ENCODE data around the gene KCNAB1. TPM values are rescaled to one million over a fixed set of nuclear protein-coding genes. Genes with fewer than 3 reads are reported as not detected.
"Not testable (repeated sequence)": the region's sequence is repeated elsewhere in the genome, so short reads cannot be mapped to it uniquely, and the experiment has no call there.

KCNAB1 gene
- not detected for total RNA-seq

DNA sequence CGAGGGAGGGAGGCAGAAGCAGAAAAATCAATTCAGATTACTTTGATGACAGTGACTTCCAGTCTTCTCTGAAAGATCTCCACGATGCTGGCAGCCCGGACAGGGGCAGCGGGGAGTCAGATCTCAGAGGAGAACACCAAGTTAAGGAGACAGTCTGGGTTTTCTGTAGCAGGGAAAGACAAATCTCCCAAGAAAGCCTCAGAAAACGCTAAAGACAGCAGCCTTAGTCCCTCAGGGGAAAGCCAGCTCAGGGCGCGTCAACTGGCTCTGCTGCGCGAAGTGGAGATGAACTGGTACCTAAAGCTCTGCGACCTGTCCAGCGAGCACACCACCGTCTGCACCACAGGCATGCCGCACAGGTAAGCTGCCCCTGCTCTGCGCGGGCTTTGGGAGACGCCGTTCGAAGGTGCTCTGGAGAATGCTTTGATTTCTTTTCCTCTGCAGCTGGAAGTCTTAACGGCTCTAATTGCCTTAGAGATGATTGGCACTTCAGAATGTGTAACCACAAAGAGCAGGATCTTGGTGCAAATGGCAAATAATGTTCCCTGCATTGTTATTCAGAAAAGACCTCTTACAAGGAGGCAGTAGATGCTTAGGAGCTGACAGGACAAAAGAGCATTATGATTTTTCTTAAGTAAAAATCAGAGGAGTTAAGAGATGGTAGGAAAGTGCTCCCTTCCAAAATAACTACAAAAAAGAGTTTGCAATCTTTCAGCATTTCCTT lies at the start of gene KCNAB1:
KCNAB1 (plus strand) TSS at position 51 of the 724 bp plus-strand sequence.
- no peaks in the 10 kb centered on the region for H3K9me3 Mint-ChIP-seq
- ATAC-seq: no peak
- no peak for DNase-seq (ENCODE audit: low spot score in 2 of 2)
- no peak within 1 kb of the TSS for H3K27ac Mint-ChIP-seq
- no peaks in the 10 kb centered on the region for H3K36me3 Mint-ChIP-seq

DNA sequence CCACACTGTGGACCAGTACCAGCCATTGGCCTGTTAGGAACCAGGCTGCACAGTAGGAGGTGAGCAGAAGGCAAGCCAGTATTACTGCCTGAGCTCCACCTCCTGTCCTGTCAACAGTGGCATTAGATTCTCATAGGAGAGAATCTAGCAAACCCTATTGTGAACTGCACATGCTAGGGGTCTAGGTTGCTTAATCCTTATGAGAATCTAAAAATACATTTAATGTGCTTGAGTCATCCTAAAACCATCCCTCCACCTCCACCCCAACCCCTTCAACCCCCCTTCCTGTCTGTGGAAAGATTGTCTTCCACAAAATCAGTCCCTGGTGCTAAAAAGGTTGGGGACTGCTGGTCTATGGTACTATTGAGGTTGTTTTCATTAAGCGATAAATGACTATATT lies 49.3 kb upstream of the KCNAB1 start:
- Mint-ChIP-seq H3K36me3 (no peaks in the 10 kb centered on the region), H3K27ac (no peak overlapping the region), H3K9me3 (no peaks in the 10 kb centered on the region)
- ATAC-seq: no peak
- DNase-seq (ENCODE audit: low spot score in 2 of 2): no peak

DNA sequence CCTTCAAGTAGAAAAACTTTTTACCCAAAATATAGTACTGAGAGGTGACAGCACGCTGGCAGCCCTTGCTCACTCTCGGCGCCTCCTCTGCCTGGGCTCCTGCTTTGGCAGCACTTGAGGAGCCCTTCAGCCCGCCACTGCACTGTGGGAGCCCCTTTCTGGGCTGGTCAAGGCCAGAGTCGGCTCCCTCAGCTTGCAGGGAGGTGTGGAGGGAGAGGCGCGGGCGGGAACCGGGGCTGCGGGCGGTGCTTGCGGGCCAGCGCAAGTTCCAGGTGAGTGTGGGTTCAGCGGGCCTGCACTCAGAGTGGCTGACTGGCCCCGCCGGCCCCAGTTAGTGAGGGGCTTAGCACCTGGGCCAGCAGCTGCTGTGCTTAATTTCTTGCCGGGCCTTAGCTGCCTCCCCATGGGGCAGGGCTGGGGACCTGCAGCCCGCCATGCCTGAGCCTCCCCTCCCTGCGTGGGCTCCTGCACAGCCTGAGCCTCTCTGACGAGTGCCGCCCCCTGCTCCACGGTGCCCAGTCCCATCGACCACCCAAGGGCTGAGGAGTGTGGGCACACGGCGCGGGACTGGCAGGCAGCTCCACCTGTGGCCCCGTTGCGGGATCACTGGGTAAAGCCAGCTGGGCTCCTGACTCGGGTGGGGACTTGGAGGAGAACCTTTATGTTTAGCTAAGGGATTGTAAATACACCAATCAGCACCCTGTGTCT lies 47.3 kb upstream of the KCNAB1 start:
- H3K36me3 Mint-ChIP-seq; H3K9me3 Mint-ChIP-seq; ATAC-seq; DNase-seq (ENCODE audit: low spot score in 2 of 2); H3K27ac Mint-ChIP-seq: not testable (repeated sequence)

DNA sequence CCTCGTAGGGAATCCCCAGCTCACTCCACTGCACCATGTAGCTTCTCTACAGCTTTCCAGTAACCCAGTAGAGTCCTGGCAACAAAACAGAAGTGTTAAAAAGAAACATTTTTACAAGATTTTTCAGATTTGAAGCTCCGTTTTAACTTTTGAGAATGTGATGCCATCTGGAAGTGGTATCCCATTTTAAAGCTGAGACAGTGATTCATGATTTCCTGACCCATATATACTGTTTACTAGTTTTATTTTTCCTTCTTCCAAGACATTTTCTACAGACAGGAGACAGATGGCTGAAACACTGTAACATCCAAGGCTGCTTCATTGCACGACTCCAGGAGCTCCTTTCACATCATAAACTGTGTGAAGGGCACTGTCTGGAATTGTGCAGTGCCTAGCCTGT lies 30.3 kb upstream of the KCNAB1 start:
- Mint-ChIP-seq H3K36me3 (no peaks in the 10 kb centered on the region), H3K27ac (no peak overlapping the region), H3K9me3 (no peaks in the 10 kb centered on the region)
- no peak for DNase-seq (ENCODE audit: low spot score in 2 of 2)
- ATAC-seq: no peak

DNA sequence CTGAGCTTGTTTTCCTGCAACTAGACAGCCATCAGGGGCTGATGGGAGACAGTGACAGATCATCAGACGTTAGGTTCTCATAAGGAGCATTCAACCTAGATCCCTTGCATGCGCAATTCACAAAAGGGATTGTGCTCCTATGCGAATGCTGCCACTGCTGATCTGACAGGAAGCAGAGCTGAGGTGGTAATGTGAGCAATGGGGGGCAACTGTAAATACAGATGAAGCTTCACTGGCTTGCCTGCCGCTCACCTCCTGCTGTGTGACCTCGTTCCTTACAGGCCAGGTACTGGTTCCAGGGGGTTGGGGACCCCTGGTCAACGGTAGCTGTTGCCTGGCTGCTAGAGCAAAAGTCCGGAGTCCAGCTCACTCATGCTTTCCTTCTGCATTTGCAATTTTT lies 26.4 kb upstream of the KCNAB1 start:
- H3K9me3 Mint-ChIP-seq: no peaks in the 10 kb centered on the region
- no peak overlapping the region for H3K27ac Mint-ChIP-seq
- no peak for DNase-seq (ENCODE audit: low spot score in 2 of 2)
- ATAC-seq: no peak
- no peaks in the 10 kb centered on the region for H3K36me3 Mint-ChIP-seq

DNA sequence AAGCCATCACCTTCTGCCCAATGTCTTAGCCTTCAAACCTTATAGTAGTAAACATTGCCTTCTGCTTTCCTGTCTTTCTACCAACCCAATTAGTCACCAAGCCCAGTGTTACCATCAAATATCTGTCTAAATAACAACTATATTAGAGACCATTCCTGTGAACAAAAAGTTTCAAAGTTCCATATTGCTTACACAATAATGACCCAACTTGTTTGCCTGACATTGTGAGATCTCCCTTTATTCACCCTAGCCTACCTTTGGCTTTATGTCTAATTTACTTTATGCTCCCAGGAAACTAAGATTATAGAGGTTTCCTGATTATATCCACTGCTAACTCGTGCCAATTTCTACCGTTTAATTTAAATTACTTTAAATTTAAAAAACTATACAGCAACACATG lies 26.0 kb upstream of the KCNAB1 start:
- DNase-seq (ENCODE audit: low spot score in 2 of 2): no peak
- Mint-ChIP-seq H3K36me3 (no peaks in the 10 kb centered on the region), H3K9me3 (no peaks in the 10 kb centered on the region), H3K27ac (no peak overlapping the region)
- ATAC-seq: no peak

DNA sequence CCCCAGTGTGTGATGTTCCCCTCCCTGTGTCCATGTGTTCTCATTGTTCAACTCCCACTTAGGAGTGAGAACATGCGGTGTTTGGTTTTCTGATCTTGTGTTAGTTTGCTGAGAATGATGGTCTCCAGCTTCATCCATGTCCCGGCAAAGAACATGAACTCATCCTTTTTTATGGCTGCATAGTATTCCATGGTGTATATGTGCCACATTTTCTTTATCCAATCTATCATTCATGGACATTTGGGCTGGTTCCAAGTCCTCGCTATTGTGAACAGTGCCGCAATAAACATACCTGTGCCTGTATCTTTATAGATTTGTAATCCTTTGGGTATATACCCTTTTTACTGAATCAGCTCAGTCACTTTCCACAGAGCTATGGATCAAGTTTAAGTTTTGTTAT lies 24.7 kb upstream of the KCNAB1 start:
- H3K27ac Mint-ChIP-seq; DNase-seq (ENCODE audit: low spot score in 2 of 2); ATAC-seq; H3K9me3 Mint-ChIP-seq; H3K36me3 Mint-ChIP-seq: not testable (repeated sequence)

DNA sequence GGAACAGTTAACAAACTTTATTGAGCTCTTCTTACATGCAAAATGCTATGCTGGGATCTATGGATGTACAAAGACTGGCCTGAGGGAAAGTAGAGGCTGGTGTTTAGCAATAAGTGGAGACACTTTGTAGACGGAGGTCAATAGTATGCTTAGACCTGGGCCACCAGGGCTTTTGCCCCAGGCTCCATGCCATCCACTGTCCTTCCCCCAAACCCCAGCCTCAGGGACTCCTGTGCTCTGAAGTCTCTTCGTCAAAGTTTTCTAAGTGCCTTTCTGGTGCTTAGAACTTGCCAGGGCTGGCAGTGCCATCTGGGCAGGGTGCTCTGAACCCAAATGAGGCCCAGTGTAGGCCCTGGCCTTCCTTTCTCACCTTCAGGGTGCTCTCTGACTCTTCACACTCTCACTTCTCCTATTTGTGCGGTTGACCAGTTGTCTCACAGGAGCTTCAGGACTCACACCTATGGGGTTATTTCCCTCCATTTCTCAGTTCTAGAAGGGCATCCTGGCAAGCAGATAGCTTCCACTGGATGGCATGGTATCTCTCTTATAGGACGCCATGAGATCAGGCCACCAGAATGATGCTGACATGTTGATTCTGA lies 21.8 kb upstream of the KCNAB1 start:
- no peak overlapping the region for H3K27ac Mint-ChIP-seq
- DNase-seq (ENCODE audit: low spot score in 2 of 2) (no peak), ATAC-seq (no peak)
- no peaks in the 10 kb centered on the region for H3K36me3 Mint-ChIP-seq
- H3K9me3 Mint-ChIP-seq: no peaks in the 10 kb centered on the region

DNA sequence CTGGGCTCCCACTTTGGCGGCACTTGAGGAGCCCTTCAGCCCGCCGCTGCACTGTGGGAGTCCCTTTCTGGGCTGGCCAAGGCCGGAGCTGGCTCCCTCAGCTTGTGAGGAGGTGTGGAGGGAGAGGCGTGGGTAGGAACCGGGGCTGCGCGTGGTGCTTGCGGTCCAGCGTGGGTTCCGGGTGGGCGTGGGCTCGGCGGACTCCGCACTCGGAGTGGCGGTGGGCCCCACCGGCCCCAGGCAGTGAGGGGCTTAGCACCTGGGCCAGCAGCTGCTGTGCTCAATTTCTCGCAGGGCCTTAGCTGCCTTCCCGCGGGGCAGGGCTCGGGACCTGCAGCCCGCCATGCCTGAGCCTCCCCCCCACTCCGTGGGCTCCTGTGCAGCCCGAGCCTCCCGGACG lies 21.0 kb upstream of the KCNAB1 start:
- H3K36me3 Mint-ChIP-seq: not testable (repeated sequence)

DNA sequence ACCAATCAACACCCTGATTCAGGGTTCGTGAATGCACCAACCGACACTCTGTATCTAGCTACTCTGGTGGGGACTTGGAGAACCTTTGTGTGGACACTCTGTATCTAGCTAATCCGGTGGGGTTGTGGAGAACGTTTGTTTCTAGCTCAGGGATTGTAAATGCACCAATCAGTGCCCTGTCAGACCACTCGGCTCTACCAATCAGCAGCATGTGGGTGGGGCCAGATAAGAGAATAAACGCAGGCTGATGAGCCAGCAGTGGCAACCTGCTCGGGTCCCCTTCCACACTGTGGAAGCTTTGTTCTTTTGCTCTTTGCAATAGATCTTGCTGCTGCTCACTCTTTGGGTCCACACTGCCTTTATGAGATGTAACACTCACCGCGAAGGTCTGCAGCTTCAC lies 20.4 kb upstream of the KCNAB1 start:
- H3K9me3 Mint-ChIP-seq; H3K36me3 Mint-ChIP-seq; H3K27ac Mint-ChIP-seq; DNase-seq (ENCODE audit: low spot score in 2 of 2); ATAC-seq: not testable (repeated sequence)

More for the DNA sequence above, 21.0 kb upstream of the KCNAB1 start:
- DNase-seq (ENCODE audit: low spot score in 2 of 2); H3K27ac Mint-ChIP-seq; H3K9me3 Mint-ChIP-seq; ATAC-seq: not testable (repeated sequence)

DNA sequence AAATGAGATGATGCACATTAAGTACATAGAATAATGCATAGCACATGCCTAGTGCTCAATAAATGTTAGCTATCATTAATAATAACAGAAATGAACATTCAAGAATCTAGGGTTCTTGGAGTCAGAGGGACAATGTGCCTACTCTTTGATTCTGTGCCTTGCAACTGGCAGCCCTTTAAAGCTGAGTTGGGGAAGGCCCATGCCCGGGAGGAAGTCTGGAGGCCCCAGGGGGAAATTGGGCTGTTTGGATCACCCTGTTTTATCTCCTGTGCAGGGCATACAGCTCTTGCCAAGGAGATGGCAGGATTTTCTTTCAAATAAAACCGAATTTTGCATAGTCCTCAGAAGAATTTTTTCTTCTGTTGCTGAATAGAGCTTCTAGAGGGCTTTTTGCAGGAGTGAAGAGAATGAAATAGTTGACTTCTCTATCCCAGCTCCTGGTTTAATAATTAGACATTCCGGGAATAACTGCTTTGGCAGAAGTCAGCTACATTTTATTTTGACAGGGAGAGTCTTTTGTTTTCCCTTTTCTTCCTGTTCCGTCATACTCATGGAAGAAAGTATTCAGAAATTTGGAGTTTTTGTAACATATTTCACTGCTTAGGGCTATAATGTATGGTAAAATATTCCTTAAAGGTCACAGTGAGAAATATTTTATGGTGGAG lies 18.0 kb upstream of the KCNAB1 start:
- Mint-ChIP-seq H3K9me3 (no peaks in the 10 kb centered on the region), H3K27ac (no peak overlapping the region), H3K36me3 (no peaks in the 10 kb centered on the region)
- no peak for ATAC-seq
- DNase-seq (ENCODE audit: low spot score in 2 of 2): no peak

DNA sequence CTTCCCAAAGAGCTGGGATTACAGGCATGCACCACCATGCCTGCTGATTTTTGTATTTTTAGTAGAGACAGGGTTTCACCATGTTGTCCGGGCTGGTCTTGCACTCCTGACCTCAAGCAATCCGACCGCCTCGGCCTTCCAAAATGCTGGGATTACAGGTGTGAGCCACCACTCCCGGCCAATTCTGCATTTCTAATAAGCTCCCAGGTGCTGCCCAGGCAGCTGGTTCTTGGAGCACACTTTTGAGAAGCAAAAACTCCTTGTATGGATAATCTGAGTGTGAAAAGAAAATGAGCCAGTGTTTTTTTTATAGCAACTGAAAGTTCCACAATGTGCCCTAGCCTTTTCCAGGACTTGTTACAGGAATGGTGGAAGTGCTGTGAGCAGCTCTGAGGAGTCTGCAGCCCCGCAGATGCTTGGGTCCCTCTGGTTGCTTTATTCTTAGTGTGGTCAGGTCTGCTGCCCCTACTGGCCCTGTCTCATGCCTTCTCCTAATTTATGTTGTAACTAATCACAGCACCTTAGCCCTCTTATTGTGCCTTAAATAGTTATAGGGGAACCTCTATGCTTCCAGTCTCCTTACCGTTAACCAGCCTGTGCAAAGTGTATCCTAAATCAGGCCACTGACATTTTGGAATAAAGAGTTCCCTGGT lies 13.5 kb upstream of the KCNAB1 start:
- Mint-ChIP-seq H3K36me3 (no peaks in the 10 kb centered on the region), H3K9me3 (no peaks in the 10 kb centered on the region), H3K27ac (no peak overlapping the region)
- ATAC-seq (no peak), DNase-seq (ENCODE audit: low spot score in 2 of 2) (no peak)

DNA sequence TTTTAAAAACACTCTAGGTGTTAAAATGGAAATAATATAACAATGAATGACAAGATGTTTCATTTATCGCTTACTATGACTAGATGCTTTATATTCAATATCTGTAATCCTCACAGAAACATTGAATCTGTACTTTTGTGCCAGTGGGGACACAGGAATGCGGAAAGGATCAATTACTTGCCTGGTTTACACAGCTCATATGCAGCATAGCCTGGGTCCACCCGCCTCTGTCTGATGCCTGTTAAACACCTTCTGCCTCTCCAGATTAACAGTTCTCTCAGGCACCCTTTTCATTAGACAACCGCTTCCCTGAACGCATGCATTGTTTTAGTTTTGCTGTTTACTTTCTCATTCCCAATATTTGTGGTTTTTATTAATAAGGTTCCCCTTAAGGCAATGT lies 12.9 kb upstream of the KCNAB1 start:
- H3K27ac Mint-ChIP-seq: no peak overlapping the region
- ATAC-seq (no peak), DNase-seq (ENCODE audit: low spot score in 2 of 2) (no peak)
- no peaks in the 10 kb centered on the region for H3K9me3 Mint-ChIP-seq
- H3K36me3 Mint-ChIP-seq: no peaks in the 10 kb centered on the region

DNA sequence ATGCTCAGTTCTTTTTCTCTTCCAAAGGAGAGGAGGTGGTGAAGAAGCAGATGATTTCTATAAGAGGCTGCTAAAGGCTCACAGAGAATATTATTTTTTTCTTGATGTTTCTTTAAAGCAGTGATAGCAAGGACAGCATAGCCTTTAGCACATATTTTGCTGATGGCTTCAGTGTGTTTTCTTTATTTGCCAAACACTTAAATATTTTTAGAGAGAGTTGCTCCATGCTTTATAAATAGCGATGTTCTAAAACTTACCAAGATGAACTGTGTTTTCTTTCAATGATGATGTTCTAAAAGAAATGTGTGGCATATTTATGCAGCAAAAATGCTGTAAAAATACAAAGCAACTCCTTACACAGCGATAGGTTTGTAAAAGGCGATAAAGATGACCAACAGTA lies 11.8 kb upstream of the KCNAB1 start:
- H3K36me3 Mint-ChIP-seq: no peaks in the 10 kb centered on the region
- no peak for ATAC-seq

DNA sequence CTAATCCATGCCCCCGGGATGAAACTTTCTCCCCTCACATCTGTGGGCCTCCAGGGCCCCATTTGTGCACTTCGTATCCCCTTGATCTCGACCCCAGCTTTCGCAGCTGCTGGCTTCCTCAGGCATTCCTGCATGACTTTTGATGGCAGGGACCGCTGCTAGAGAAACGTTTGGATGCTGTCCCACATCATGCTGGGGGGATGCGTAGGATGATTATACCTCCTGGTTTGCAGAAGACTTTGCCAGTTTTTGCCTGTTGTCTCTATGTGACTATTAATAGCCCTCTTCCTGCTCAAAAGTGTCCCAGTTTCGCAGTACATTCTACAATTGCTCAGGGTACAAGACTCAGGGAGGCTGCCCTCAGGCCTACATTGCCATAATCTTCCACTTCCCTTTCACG lies 10.4 kb upstream of the KCNAB1 start:
- H3K36me3 Mint-ChIP-seq: no peaks in the 10 kb centered on the region
- ATAC-seq (no peak), DNase-seq (ENCODE audit: low spot score in 2 of 2) (no peak)
- no peaks in the 10 kb centered on the region for H3K9me3 Mint-ChIP-seq
- H3K27ac Mint-ChIP-seq: no peak overlapping the region

More for the DNA sequence above, 11.8 kb upstream of the KCNAB1 start:
- no peak overlapping the region for H3K27ac Mint-ChIP-seq
- H3K9me3 Mint-ChIP-seq: no peaks in the 10 kb centered on the region
- DNase-seq (ENCODE audit: low spot score in 2 of 2): no peak

DNA sequence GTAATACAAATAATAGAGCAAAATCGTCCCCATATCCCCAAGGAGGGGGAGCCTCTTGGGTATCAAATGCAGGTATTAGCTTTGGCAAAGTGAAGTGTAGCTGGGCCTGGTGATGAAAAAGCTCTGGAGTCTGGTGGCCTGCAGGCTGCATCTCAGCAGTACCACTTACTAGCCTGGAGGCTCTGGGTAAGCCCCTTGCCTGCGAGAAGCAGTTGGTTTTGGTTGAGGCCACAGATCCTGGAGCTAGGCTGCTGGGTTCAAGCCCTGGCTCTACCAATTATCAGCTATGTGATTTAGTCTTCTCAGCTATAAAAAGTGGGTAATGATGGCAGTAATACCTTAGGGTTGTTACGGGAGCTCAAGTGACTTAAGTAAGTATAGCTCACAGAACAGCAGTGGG lies 6.1 kb downstream of the KCNAB1 start:
- Mint-ChIP-seq H3K27ac (no peak overlapping the region), H3K36me3 (no peaks in the 10 kb centered on the region), H3K9me3 (no peaks in the 10 kb centered on the region)
- DNase-seq (ENCODE audit: low spot score in 2 of 2): no peak
- no peak for ATAC-seq

DNA sequence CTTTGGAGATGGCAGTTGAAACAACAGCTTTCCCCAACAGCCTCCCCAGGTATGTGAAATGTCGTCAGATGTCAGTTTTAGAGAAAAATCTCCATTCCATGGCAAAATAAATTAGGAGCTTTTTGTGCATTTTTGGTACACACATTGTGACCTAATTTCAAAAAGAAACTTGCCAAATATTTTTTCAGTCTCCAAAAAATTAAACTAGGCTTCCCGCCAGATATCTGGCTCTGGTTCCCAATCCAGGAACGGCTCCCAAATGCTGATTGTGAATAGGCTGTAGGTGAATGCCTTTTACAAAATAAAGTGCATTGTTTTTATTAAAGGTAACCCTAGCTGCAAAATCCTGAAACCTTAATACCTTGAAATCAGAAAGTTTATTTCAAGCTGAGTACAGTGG lies 10.9 kb downstream of the KCNAB1 start:
- DNase-seq (ENCODE audit: low spot score in 2 of 2) (no peak), ATAC-seq (no peak)
- no peaks in the 10 kb centered on the region for H3K36me3 Mint-ChIP-seq
- H3K27ac Mint-ChIP-seq: no peak overlapping the region
- H3K9me3 Mint-ChIP-seq: no peaks in the 10 kb centered on the region

Data from activated naive CD4-positive, alpha-beta T cell treated with anti-CD3 and anti-CD28 coated beads, Interleukin-2, amount 50 U/mL, for 72 hours (primary cell).